Upper lobe of right lung (tissue), 1 donor: ENCODE results near the gene DMD. TPM values are rescaled to one million over a fixed set of nuclear protein-coding genes. Genes with fewer than 3 reads are reported as not detected.

Experiments used
- ATAC-seq: fragments of 200-7000 bp; cut with Tn5 transposase; one replicate; pipeline ENCODE4 v1.9.1; 2020; ENCODE audit warnings: mild to moderate bottlenecking, moderate library complexity
- DNase-seq: peaks from one replicate; pipeline ENCODE4 v3.0.0-alpha.2; 2020
- H3K27ac ChIP-seq: fragments of 200-600 bp; one replicate; pipeline ENCODE4 v1.8.0; 2022
- H3K27me3 ChIP-seq: fragments of 200-600 bp; one replicate; pipeline ENCODE4 v1.8.0; 2022; ENCODE audit warnings: mild to moderate bottlenecking
- H3K36me3 ChIP-seq: fragments of 200-600 bp; one replicate; pipeline ENCODE4 v1.8.0; 2022
- H3K4me1 ChIP-seq: fragments of 200-600 bp; one replicate; pipeline ENCODE4 v1.8.0; 2022
- H3K4me3 ChIP-seq: fragments of 200-600 bp; one replicate; pipeline ENCODE4 v1.8.0; 2022; ENCODE audit warnings: mild to moderate bottlenecking
- H3K9me3 ChIP-seq: fragments of 200-600 bp; one replicate; pipeline ENCODE4 v1.8.0; 2022
- CTCF ChIP-seq: fragments of 200-600 bp; IDR thresholded peaks from one replicate; pipeline ENCODE4 v1.8.0; 2022; ENCODE audit warnings: antibody characterized with exemption
- intact Hi-C: fragments of 100-400 bp; cut with DNase I; formaldehyde crosslinking; loops from one replicate; pipeline ENCODE4 v1.11.0; 2022
- total RNA-seq: library from RNA; stranded (reverse); fragmentation: NEBNext Ultra II Directional; extraction: Animal tissue kit (Norgen Biotek cat#: 25700); gene quantifications from one replicate; pipeline ENCODE4 v1.2.1, GENCODE V29; 2021
- donor health status: DM: no; HTN: yes; CAD: no; lungs with severe emphysema.

Gene DMD
- total RNA-seq, 1 donor from 2014 or later, result 24.7 TPM

DNA sequence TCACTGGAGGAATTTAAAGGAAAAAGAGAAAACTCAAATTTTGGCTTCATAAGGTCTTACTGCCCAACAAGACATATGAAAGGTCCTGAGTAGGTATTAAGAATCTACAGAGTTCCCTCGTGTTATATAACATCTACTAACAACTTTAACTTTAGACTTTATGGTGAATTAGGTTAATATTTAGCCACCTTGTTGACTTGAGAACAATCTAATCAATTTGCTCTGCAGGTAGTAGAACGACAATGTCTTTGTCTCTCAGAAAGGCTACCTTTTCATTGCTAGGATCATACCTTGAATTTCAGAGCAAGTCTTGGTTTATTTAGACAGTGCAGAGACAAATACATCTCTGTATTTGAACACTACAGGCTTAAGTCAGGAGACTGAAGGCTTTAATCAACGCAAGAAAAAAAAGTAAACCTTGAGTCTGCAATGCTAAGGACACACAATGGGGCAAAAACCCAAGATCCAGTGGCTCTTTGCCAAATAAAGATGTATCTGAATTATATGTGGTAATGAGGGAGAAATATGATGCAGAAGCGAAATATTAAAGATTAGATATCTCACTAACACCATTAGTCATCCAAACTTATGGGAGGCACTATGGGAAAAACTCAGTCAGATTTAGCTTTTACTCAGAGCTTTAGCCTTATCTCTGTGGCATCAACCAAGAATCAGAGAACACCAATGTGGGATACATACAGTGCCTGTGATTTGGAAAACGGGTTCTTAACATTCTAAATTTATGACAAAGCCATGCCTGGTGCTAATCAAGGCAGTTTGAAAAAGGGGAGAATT is 2045.9 kb downstream of the DMD start:
- H3K27ac ChIP-seq, result no peak overlapping the region
- intact Hi-C loops, result no loop called here
- no peaks in the 10 kb centered on the region for H3K27me3 ChIP-seq
- H3K4me3 ChIP-seq, result no peak overlapping the region
- no peaks in the 10 kb centered on the region for H3K9me3 ChIP-seq
- DNase-seq, result no peak
- TF ChIP-seq CTCF, result no peak
- H3K36me3 ChIP-seq, result no peaks in the 10 kb centered on the region
- ATAC-seq, result no peak
- no peaks in the 10 kb centered on the region for H3K4me1 ChIP-seq

GRCh38 chrX:31154946-31155345 is 2056.4 kb downstream of the DMD start:
- TF ChIP-seq CTCF, result no peak
- Histone ChIP-seq H3K4me3 (no peak overlapping the region), H3K9me3 (no peaks in the 10 kb centered on the region), H3K27ac (no peak overlapping the region), H3K36me3 (no peaks in the 10 kb centered on the region), H3K4me1 (no peaks in the 10 kb centered on the region), H3K27me3 (no peaks in the 10 kb centered on the region)
- ATAC-seq (no peak), DNase-seq (no peak)
- intact Hi-C loops, result no loop called here

GRCh38 chrX:31153475-31154047 is 2057.8 kb downstream of the DMD start:
- Histone ChIP-seq H3K9me3 (no peaks in the 10 kb centered on the region), H3K36me3 (no peaks in the 10 kb centered on the region), H3K27me3 (no peaks in the 10 kb centered on the region), H3K27ac (no peak overlapping the region), H3K4me1 (no peaks in the 10 kb centered on the region), H3K4me3 (no peak overlapping the region)
- no peak for DNase-seq
- intact Hi-C loops, result no loop called here
- ATAC-seq, result no peak
- no peak for TF ChIP-seq CTCF

GRCh38 chrX:31147175-31147574 is 2064.2 kb downstream of the DMD start:
- Histone ChIP-seq H3K27me3 (no peaks in the 10 kb centered on the region), H3K27ac (no peak overlapping the region), H3K4me3 (no peak overlapping the region), H3K4me1 (no peaks in the 10 kb centered on the region), H3K9me3 (no peaks in the 10 kb centered on the region), H3K36me3 (no peaks in the 10 kb centered on the region)
- ATAC-seq (no peak), DNase-seq (no peak)
- no peak for TF ChIP-seq CTCF
- intact Hi-C loops, result no loop called here

DNA sequence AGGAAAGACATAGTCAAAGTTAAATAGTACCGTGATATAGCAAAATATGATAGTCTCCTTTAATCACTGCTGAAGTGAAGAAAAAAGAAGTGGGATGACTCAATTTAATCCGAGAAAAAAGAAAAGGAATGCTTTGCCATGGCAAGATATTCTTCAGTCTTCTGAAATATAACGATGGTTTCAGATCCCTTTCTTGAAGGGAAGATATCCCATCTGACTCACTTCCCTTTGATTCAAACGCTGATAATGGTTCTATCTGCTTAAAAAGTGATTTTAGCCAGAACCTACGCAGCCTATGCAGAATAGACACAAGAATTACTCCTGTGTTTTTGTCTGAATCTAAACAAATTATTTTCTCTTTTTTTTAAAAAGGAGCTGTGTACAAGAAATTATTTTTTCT is 2071.4 kb downstream of the DMD start:
- H3K27me3 ChIP-seq, result no peaks in the 10 kb centered on the region
- H3K27ac ChIP-seq, result no peak overlapping the region
- ATAC-seq (no peak), DNase-seq (no peak)
- H3K9me3 ChIP-seq, result no peaks in the 10 kb centered on the region
- TF ChIP-seq CTCF, result no peak
- H3K4me1 ChIP-seq, result no peaks in the 10 kb centered on the region
- intact Hi-C loops, result no loop called here
- no peak overlapping the region for H3K4me3 ChIP-seq
- no peaks in the 10 kb centered on the region for H3K36me3 ChIP-seq
